NCI-H82 treated with DMSO at 0.1 percent for 48 hours (cell line): ENCODE data around the gene SPAG8.

Source experiments
- DNase-seq: peaks from one replicate; lab custom pipeline; 2025; ENCODE audit not compliant: unreplicated experiment; lab: John Stamatoyannopoulos, UW

The SPAG8 gene

DNA sequence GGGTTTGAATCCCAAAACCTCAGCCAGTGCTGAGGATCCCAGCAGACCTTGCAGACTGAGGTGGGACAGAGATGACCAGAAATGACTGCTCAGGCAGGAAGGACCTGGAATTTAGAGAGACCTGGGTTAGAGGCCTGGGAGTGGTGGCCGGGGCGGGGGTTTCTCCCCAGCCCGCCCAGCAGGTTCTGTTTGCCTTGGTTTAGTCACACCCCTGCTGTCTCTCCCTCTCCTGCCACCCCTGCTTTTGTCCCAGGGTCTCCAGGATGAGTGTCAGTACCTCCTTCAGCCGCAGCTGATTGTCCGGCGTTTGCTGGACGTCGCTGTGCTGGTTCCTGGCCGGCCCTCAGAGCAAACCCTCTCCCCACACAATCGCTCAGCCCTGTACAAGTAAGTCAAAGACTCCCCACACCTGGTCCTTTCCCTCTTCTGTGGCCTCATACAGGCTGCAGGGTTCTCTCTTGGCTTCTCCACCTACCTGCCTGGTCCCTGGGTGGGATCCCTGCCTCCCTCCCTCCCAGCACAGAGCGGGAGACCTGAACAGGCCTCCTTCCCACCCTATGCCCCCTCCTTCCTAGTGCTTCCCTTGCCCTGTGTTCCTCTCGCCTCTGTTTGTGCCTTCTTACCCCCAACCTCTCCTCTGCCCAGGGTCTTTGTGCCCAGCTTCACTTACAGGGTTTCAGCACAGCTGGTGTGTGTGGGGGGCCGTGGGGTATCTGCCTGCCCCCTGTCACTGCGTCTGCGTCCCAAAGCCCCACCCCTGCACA is 29.0 kb upstream of the SPAG8 start:
- no peak for DNase-seq

DNA sequence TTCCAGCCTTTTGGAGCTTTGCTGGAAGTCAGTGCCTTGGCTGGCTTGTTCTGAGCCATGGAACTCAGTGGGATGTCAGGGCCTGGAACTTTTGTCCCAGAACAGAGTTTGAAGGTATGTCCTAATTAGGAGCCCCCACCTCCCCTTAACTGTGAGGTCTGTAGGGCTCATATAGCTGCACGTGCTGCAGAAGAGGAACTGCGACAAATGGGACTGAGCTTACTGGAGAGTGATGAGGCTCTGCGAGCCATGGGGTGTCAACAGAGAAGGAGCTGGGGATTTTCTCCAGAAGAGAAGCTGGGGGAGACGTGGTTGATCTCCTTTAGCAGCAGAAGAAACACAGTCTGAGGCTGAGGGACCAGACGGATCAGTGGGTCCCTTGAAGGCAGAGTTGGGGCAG is 27.9 kb upstream of the SPAG8 start:
- DNase-seq, result no peak

DNA sequence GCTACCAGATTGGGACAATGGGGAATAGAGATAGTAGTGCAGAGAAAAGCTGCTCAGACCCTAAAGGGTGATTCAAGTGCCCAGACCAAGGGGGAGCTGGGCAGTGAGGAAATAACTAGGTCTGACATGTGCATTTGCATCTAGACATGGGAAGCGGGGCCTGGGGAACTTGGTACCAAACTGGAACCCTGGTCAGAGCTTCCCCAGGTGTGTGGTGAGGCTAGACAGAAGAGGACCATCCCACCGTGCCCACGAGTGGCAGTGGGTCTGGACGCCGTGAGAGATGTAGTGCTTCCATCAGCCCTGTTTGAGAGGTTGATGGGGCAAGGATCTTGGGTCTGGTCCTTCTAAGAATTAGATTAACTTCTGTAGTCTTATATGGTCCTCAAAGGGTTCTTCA is 24.5 kb upstream of the SPAG8 start:
- DNase-seq, result no peak

DNA sequence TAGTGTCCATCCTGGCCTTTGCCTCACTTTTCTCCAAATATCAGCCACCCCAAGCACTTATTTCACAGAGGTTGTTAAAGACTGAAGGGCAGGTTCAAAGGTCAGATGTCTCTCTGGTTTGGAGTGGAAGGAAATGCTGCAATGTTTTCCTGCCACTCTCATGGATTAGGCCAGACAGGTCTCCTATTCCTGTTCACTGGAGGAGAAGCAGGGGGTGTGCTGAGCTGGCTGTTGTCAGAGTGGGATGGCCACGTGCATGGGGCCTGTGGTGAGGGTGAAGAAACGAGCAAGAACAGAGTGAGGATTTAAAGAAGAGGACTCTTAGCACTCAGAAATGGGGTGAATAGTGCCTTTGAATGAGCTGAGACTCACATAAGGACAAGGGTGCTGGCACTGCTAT is 23.7 kb upstream of the SPAG8 start:
- DNase-seq, result no peak

DNA sequence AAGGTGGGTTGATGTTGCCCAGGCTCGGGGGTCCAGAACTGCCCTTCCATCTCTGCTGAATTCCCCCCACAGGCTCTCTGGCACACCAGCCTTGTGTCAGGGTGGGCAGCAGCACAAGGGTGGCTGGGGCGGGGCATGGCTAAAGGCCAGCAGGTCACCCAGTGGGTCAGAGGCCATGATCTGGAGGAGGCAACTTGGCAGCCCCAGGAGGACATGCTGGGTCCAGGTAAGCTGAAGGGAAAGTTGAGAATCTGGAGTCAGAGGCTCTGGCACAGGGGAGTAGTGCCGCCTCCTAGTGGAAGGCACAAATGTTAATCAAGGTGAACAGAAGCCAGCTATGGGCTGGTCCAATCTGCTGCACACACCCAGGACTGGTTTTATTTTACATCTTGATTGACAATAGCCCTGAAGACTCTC is 23.2 kb upstream of the SPAG8 start:
- DNase-seq, result no peak

DNA sequence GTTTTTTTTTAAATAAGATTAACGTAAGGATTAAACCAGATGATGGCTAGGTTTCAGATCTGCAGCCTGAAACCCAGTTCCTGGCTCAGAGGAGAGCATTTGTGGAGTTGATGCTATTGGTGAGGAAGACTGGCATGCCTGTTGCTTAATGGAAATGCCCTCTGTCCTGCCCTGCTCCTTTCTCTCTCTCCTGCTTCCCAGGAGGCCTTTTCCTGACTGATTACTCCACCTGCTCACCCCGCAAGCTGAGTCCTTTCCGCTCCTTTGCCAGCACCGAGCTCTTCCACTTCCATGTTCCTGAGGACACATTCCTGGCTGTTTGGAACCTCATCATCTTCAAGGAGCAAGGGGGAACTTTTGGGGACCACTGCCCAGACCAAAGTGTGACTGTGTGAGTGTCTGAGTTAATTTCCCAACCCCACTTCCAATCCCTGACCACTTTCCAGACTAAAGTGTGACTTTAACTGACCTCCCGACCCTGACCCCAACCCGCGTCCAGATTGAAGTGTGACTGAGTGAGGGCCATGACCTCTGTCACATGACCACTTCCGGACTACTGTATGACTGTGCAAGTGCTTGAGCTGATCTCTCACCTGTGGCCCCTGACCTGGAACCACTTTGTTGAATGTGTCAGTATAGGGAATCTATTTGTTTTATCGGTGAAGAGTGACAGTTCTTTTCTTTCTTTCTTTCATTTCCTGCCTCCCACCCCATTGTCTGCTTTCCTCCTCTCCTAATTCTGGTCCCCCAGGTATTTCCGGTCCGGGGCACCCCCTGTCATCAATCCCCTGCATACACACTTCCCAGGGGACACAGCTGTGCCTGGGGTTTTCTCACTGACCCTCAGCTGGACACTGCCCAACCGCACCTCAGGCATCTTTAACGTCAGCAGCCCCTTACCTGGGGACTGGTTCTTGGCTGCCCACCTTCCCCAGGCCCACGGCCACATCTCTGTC is 22.5 kb upstream of the SPAG8 start:
- no peak for DNase-seq

DNA sequence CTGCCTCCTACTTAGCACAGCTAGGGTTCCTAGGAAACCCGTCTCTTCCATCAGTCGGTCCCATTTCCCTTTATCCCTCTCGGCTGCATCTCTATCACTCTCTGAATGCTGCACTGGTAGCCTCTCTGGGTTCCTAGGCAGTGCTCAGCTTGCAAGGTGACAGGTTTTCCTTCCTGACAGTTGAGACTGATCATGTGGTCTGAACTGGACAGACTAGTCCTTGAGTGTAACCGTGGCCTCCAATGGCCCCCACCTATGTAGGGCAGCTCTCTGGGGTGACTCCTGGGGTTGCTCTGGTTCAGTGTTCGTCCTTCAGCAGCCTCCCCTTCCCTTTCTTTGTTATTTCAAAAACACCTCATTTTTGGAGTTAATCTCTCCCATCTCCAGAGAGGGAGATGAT is 20.8 kb upstream of the SPAG8 start:
- no peak for DNase-seq

DNA sequence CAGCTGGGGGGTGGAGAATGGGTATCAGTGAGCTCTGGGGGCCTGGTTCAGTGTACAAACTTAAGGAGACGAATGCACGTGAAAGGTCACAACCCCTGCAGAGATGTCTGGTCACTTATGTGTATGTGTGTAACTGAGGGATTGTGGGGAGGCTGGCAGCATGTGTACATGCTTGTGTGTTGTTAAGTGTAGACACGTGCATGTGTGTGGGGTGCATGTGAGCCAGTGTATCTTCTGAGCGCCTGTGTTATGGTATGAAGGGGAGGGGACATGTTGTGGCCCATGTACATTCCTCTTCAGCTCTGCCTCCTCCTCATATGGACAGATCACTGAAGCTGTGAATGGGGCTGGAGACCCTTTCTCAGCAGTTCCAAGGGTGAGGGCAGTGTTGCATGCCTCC is 19.0 kb upstream of the SPAG8 start:
- DNase-seq, result no peak

DNA sequence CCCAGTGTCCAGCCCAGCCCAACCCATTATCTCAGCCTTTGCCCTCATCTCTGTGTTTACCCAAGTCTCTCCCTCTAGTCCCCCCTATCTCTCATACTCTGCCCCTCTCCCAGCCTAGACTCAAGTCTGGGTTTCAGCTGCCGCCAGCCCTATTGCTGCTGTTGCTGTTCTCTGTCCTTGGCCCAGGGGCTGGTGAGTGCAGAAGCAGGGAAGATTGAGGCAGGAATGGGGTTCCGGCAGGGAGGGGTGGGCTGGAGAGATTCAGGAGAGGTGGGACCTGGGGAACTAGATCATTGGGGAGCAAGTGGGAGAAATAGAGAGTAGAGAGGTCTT is 17.7 kb upstream of the SPAG8 start:
- no peak for DNase-seq

DNA sequence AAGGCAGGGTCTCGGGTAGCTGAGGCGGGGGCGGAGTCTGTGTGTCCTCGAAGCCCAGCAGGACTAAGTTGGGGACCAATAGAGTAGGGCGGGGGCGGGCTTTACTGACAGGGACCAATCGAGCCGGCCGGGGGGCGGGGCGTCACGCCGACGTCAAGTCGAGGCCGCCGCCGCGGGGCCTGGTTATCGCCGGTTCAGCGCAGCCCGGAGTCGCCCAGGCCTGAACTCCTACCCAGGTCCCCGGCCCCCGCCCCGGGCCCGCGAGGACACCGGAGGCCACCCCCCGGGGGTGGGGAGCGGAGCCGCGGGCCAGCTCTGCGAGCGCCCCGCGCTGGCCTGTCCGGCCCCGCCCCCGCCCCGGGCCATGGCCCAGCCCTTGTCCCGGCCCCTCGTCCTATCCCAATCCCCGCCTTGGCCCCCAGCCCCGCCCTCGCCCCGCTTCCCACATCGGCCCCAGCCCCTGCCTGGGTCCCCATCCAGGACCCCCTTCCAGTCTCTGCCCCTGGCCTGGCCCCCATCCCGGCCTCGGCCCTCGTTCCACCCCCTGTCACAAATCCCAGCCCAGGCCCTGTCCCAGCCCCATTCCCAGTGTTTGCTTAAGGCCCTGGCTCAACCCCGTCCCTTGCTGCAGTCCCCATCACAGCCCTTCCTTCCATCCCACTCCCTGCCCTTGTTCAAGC is 17.2 kb upstream of the SPAG8 start, which contains the start of gene TMEM8B:
TSS of gene TMEM8B (plus strand) at position 145 of the 680 bp plus-strand sequence. CDS start at position 365, 220 bp downstream.
- peak; percentile 56 for DNase-seq

DNA sequence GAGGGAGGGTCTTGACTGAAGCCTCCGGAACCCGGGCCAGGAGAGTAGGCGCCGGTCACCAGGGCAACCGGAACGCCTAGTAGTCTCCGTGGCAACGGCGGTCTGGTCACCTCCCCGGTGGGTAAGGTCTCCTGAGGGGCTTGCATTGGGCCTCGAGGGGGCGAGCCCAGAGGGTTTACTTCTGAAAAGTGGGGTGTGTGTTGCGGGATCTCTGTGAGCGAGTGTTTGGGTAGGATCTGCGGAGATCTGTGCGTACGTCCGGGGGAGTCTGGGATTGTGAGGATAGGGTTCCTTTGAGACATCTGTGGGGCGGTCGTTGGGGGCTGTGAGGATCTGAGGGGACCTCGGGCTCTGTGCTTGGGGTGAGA is 16.6 kb upstream of the SPAG8 start, which contains the start of gene FAM221B:
TSS of gene FAM221B (minus strand) at position 17 of the 368 bp plus-strand sequence. CDS start 2,571 bp downstream, outside the sequence.
- no peak for DNase-seq

DNA sequence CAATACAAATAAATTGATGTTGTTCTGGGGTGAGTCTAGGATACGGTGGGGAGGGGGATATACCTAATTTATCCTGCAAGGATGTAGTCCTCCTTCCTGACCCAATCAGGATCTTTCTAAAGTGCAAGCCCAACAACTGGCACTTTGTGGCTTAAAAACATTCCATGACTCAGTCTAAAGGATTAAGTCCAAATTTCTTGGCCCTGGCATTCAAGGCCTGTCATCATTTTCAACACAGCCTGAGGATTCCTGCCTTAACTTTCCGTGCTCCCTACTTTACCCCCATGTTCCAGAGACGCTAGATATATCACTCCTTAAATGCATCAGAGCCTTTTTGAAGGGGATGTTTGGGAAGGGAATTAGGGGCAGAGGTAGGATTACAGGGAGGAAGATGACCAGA is 15.4 kb upstream of the SPAG8 start:
- no peak for DNase-seq

DNA sequence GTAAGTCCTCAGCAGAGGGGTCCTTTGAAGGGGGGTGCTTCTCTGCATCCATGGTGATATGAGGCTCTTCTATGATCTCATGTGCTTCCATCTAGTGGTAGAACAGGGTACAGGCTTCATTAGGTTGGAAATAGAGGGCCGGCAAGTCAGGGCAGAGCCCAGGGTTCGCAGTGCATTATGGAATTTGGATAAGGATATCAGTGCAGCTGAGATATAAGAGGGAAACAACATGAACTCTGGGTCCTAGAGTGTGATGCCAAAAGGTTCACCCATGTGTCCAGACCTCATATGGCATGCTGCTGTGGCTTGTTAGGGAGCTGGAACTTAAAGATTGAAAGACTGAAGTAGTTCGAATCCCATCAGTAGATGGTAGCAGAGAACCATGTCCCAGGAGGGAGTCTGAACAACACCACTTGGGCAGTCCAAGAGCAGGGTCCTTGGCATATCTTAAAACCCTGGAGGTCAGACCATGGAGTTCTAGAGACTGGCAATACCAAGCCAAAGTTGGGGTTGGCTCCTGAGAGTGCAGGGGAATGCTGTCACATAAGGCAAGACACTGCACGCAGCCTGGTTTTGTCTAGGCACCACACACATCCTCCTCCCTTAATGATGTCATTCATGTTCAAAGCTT is 14.1 kb upstream of the SPAG8 start:
- DNase-seq, result peak; percentile 36

DNA sequence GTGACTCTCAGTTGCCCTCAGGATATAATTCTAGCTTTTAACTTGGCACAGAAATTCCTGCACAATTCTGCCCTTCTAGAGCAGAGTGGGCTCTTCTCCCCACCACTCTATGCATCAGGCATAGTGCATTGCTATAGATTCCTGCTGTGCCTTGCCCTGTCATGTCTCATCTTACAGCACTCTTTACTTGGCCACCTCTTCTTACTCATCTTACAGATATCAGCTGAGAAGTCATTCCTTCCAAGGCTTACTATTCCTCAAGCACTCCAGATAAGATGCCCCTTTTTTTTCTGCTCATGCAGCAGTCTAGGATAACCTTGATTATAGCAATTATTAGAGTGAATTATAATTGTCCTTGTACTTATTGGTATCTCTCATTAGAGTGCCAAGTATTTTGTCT is 10.9 kb upstream of the SPAG8 start:
- no peak for DNase-seq

DNA sequence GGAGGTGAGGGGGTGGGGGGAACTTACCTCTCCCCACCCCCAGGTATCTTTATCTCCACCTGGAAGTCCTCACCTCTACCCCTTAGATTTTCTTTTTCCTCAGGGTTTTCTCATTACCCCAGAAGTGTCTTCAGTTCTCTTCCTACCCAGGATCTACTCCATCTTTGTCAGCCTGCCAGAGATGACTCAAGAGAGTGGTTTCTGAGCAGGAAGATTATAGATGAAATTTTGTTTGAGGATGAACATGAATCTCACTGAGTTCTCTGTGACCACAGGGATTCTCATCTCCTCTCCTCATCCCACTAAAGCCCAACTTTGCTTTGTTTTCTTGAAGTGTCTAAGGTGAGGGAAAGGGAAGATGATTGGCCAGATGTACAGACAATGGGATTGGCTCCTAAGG is 8.0 kb upstream of the SPAG8 start:
- DNase-seq, result no peak

DNA sequence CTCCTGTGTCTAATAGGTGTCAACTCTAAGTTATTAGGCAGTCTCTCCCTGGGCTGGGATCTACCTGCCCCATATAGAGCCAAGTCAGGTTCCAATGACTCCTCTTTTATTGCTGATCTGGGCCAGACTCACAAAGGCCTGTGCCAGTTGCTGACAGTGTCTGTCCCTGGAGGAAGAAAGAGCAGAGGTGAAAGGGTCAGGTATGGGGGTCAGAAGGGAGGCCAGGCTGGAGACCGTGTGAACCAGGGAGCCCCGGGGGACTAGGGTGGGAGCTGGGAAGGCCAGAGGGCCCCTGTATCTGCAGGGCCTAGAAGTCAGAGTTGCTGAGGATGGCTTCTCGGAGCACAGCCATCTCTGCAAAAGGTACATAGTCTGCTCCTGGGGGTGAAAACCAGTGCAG is 6.3 kb upstream of the SPAG8 start:
- DNase-seq, result no peak

DNA sequence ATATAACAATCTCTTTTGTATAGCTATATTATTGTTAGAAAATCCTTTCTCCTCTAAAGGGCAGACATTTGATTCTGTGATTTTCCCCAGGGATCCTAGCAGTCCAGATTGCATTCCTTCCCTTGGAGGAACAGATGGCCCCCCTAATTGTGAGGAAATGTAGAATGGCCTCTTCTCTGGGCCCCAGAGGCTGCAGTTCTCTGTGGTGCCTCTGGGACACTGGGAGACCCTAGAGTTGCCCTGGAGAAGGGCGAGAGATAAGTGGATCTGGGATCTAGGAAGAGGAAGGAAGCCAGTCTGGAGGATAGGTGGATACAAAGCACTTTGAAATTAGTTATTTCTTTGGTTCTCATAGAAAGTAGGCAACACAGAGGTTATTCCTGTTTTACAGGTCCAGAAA is 4.6 kb upstream of the SPAG8 start:
- DNase-seq, result peak; percentile 31

DNA sequence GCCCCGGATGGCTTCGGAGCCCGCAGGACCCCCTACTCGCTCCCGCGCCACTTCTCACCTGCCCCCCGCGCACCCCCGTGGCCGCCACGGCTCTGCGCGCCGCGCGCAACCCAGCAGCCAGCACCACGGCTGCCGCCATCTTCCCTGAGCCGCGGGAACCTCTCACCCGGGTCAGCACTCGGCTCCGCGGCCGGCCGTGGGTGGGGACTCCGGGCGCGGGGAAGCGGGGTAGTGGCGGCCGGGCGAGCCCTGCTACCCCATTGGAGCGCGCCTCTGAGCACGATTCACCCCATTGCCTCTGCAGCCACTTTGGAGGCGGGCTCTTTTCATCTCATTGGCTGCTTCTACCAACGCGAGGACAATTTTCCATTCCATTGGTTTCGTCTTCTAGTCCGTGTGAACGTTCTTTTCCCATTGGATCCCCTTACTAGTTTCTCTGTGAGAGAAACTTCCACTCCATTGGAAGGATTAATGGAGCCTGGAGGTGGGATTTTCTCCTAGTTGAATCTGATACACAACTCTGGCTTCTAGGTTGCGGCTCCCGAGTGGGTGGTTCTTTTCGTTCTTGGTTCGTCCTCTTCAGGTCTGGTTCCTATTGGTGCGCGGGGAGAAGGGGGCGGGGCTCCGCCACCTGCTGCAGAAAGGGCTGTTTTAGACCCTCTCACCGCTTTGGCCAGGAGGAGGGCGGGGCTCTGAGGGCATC is 2.9 kb upstream of the SPAG8 start, which contains the start of gene HINT2:
TSS of gene HINT2 (minus strand) at position 202 of the 703 bp plus-strand sequence. CDS start at position 139, 63 bp downstream.
- peak; percentile 98 for DNase-seq

DNA sequence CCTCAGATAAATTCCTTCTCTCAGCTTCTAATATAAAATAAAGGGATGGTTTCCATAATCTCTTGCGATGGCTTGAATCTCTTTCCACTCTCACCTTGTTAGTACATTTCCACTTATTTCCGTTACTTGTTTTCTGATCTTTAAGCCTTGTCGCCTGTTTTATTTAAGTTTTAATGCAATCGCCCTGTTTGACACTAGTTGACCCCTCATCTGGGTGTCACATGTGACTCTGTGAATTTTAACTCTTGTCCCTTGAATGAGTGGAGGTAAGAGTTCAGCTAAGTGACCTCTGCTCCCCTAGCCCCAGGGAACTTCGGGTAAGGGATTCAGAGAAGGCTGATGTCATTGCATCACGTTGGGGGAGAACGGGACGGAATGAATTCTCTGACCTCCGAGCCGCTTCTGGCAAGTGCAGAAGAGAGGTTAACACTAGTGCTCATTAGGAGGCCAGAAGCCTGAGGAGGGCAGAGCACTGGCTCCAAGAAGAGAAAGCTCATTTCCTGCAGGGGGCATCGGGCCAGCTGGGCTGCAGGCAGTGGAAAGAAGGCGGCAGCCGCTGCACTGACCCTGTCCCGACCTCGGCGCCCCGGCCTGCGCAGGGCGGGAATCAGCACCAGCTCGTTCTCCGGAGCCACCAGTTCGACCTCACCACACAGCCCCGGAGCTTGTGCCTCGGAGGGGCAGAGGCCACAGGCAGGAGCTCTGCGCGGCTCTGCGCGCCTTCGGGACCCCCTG is 2.2 kb upstream of the SPAG8 start:
- peak; percentile 13 for DNase-seq
